Panc1 (cell line): ENCODE measurements around the gene NHS.

ENCODE experiments used
- POLR2AphosphoS5 ChIP-seq: IDR thresholded peaks from 2 replicates; pipeline ENCODE4 v1.6.1; 2012; ENCODE audit warnings: mild to moderate bottlenecking, low read depth, low read length, moderate library complexity
- TF ChIP-seq, protein P1 (sequence below): fragments of 450-650 bp; IDR thresholded peaks from 2 replicates; pipeline ENCODE4 v1.5.1; 2017; ENCODE audit warnings: mild to moderate bottlenecking

DNA sequence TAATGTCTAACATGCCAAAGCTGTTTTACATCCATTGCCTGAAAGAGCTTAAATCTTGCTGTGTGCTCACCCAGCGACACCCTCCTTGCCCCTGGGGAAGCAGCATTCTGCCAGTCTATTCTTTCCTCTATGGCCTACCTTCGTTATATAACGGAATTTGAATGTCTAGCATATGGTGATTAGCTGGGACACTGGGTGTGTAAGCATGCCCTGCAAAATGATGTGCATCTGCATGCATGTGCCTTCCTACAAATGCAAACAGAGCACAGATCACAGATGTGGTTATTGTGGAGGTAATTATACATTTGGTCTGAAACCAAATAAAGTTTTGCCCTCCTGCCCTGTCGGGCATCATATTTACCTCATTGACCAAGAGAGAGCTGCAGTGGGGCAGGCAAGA is 90.8 kb downstream of the NHS start:
- TF ChIP-seq, protein P1, sequence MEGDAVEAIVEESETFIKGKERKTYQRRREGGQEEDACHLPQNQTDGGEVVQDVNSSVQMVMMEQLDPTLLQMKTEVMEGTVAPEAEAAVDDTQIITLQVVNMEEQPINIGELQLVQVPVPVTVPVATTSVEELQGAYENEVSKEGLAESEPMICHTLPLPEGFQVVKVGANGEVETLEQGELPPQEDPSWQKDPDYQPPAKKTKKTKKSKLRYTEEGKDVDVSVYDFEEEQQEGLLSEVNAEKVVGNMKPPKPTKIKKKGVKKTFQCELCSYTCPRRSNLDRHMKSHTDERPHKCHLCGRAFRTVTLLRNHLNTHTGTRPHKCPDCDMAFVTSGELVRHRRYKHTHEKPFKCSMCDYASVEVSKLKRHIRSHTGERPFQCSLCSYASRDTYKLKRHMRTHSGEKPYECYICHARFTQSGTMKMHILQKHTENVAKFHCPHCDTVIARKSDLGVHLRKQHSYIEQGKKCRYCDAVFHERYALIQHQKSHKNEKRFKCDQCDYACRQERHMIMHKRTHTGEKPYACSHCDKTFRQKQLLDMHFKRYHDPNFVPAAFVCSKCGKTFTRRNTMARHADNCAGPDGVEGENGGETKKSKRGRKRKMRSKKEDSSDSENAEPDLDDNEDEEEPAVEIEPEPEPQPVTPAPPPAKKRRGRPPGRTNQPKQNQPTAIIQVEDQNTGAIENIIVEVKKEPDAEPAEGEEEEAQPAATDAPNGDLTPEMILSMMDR, result no peak
- no peak for TF ChIP-seq POLR2AphosphoS5
